ENCODE results near the gene CTU2.

Gene CTU2

GRCh38 chr16:88715312-88716190, 9.2 kb downstream of the CTU2 start:
- no peak for DNase-seq

- DNase-seq: no peak
These were observed 9.9 kb downstream of the CTU2 start for GRCh38 chr16:88716201-88716600.

- DNase-seq: no peak
These were observed 10.3 kb downstream of the CTU2 start for GRCh38 chr16:88716601-88717001.

- DNase-seq: no peak
These were observed 11.9 kb downstream of the CTU2 start for GRCh38 chr16:88718178-88718577.

GRCh38 chr16:88719267-88719932, 13.1 kb downstream of the CTU2 start:
- no peak for DNase-seq

- no peak for DNase-seq
These were observed 13.6 kb downstream of the CTU2 start for GRCh38 chr16:88719933-88720296.

- DNase-seq: no peak
These were observed 14.2 kb downstream of the CTU2 start for GRCh38 chr16:88720396-88720970.

GRCh38 chr16:88721236-88721635, 14.9 kb downstream of the CTU2 start:
- DNase-seq: no peak

- no peak for DNase-seq
These were observed 15.8 kb downstream of the CTU2 start for GRCh38 chr16:88721815-88722755.

GRCh38 chr16:88722784-88723506, 16.6 kb downstream of the CTU2 start:
- no peak for DNase-seq

- no peak for DNase-seq
These were observed 17.2 kb downstream of the CTU2 start for GRCh38 chr16:88723507-88723887.

GRCh38 chr16:88723911-88724310, 17.6 kb downstream of the CTU2 start:
- no peak for DNase-seq

- DNase-seq: no peak
These were observed 18.7 kb downstream of the CTU2 start for GRCh38 chr16:88724855-88725555.

GRCh38 chr16:88725609-88726407, 19.5 kb downstream of the CTU2 start:
- no peak for DNase-seq

- no peak for DNase-seq
These were observed 20.1 kb downstream of the CTU2 start for GRCh38 chr16:88726408-88726749.

- DNase-seq: no peak
These were observed 20.7 kb downstream of the CTU2 start for GRCh38 chr16:88726981-88727380.

GRCh38 chr16:88727871-88728270, 21.6 kb downstream of the CTU2 start:
- no peak for DNase-seq

- no peak for DNase-seq
These were observed 24.6 kb downstream of the CTU2 start for GRCh38 chr16:88730632-88731607.

- DNase-seq: no peak
These were observed 25.4 kb downstream of the CTU2 start for GRCh38 chr16:88731699-88732098.

All from activated T-cell treated with anti-CD3 and anti-CD28 coated beads, Interleukin-2, amount 50 U/mL, for 48 hours (primary cell).